ENCODE measurements around the gene PTCH2.
"Not testable (repeated sequence)": the region's sequence is repeated elsewhere in the genome, so short reads cannot be mapped to it uniquely, and the experiment has no call there.

The PTCH2 gene

DNA sequence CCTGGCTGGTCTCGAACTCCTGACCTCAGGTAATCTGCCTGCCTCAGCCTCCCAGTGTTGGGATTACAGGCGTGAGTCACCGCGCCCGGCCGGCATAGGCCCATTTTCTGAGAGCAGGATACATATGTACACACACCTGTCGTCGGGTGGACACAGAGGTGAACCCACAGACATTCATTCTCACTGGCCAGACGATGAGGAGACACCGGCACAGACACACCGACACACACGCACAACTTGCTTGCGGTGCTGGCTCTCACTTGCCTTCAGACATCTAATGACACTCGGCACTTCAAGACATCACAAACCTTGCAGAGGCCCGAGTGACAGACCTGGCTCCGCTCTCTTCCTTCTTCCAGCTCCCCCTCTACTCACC lies 579 bp downstream of the PTCH2 start:
- Histone ChIP-seq H3K27ac (ENCODE audit: low read length) (peak overlapping the region; percentile 58), H3K27me3 (ENCODE audit: control insufficient read depth in 1 of 2, insufficient read depth in 2 of 2, low read length in 2 of 2) (no peaks in the 10 kb centered on the region)

DNA sequence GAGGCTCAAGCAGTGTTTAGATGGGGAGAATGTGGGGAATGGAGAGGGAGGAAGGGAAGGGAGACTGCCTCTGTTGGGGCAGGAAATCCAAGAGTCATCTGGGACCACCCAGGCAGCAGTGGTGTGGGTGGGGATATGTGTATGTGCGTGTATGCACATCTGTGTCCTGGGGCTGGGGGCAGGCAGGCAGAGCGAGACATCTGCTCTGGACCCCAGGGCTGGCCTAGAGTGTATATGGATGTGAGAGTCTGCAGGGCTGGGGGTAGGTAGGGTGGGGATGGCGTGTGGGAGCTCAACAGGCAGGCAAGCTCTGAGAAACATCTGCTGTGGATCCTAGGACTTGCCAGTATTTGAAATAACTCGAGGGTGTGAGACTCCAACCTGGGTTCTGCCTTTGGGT lies 3.5 kb downstream of the PTCH2 start:
- Histone ChIP-seq H3K36me3 (ENCODE audit: control insufficient read depth in 2 of 2, insufficient read depth in 2 of 2, low read length in 2 of 2) (peaks cover 2 to 4% of the 10 kb centered on the region in 2 donors), H3K9ac (ENCODE audit: low read length in 2 of 2) (no peak overlapping the region), H3K9me3 (ENCODE audit: control insufficient read depth in 2 of 2, low read length in 2 of 2) (no peaks in the 10 kb centered on the region), H3K27ac (ENCODE audit: low read length) (no peak overlapping the region), H3K4me1 (ENCODE audit: control insufficient read depth, insufficient read depth, low read length) (peaks cover 21% of the 10 kb centered on the region), H3K27me3 (ENCODE audit: control insufficient read depth in 1 of 2, insufficient read depth in 2 of 2, low read length in 2 of 2) (no peaks in the 10 kb centered on the region), H3K4me3 (ENCODE audit: low read length in 2 of 2) (no peak overlapping the region)

More for the DNA sequence above, 579 bp downstream of the PTCH2 start:
- no peaks in the 10 kb centered on the region for H3K9me3 ChIP-seq (ENCODE audit: control insufficient read depth in 2 of 2, low read length in 2 of 2)
- peak overlapping the region; percentile 69 to 79 for H3K9ac ChIP-seq (ENCODE audit: low read length in 2 of 2)
- H3K4me1 ChIP-seq (ENCODE audit: control insufficient read depth, insufficient read depth, low read length), result peaks cover 14% of the 10 kb centered on the region
- peak overlapping the region; percentile 79 to 86 for H3K4me3 ChIP-seq (ENCODE audit: low read length in 2 of 2)
- H3K36me3 ChIP-seq (ENCODE audit: control insufficient read depth in 2 of 2, insufficient read depth in 2 of 2, low read length in 2 of 2), result no peaks in the 10 kb centered on the region

DNA sequence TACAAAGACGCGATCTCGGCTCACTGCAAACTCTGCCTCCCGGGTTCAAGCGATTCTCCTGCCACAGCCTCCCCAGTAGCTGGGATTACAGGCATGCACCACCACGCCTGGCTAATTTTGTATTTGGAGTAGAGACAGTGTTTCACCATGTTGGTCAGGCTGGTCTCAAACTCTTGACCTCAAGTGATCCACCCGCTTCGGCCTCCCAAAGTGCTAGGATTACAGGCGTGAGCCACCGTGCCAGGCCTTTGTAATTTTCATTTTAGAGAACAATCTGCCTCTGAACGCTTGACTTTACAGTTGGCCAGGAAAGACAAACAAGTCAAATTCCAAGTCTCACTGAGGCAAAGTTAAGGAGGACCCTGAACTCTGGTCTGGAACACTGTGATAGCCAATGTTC lies 4.8 kb downstream of the PTCH2 start:
- not testable (repeated sequence) for H3K36me3 ChIP-seq (ENCODE audit: control insufficient read depth in 2 of 2, insufficient read depth in 2 of 2, low read length in 2 of 2); H3K9me3 ChIP-seq (ENCODE audit: control insufficient read depth in 2 of 2, low read length in 2 of 2); H3K9ac ChIP-seq (ENCODE audit: low read length in 2 of 2); H3K27ac ChIP-seq (ENCODE audit: low read length); H3K4me3 ChIP-seq (ENCODE audit: low read length in 2 of 2); H3K27me3 ChIP-seq (ENCODE audit: control insufficient read depth in 1 of 2, insufficient read depth in 2 of 2, low read length in 2 of 2)
- peaks cover 19% of the 10 kb centered on the region for H3K4me1 ChIP-seq (ENCODE audit: control insufficient read depth, insufficient read depth, low read length)

DNA sequence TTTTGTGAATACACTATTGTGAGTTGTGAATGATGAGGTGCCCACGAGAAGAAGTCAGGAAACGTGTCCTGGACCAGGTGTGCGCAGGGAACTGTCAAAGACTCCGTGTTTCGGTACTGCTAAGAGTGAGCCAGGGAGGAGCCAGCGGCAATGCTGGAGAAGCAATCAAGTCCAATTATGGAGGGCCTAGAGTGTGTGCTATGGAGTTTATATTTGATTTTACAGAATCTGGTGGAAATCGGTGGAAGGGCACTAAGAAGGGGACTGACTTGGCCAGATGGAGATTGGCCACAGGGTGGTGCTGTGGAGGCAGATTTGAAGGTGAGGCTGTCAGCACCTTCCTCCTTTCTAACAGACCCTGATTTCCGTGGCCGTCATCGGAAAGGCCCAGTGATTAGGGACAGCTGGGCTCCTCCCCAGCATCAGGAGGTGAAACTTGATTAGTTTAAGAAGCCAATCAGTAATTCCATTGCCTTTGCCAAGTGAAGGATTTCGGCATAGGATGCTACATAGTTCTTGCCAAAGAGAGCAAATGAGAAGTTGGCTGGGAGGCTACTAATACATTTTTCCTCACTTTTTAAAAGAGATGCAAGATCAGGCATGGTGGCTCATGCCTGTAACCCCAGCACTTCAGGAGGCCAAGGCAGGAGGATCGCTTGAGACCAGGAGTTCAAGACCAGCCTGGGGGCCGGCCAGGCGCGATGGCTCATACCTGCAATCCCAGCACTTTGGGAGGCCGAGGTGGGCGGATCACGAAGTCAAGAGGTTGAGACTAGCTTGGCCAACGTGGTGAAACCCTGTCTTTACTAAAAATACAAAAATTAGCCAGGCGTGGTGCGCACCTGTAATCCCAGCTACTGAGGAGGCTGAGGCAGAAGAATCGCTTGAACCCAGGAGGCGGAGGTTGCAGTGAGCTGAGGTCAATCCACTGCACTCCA lies 7.0 kb downstream of the PTCH2 start:
- no peaks in the 10 kb centered on the region for H3K9me3 ChIP-seq (ENCODE audit: control insufficient read depth in 2 of 2, low read length in 2 of 2)
- H3K4me1 ChIP-seq (ENCODE audit: control insufficient read depth, insufficient read depth, low read length), result peaks cover 10% of the 10 kb centered on the region
- no peaks in the 10 kb centered on the region for H3K27me3 ChIP-seq (ENCODE audit: control insufficient read depth in 1 of 2, insufficient read depth in 2 of 2, low read length in 2 of 2)
- no peak overlapping the region for H3K9ac ChIP-seq (ENCODE audit: low read length in 2 of 2)
- H3K36me3 ChIP-seq (ENCODE audit: control insufficient read depth in 2 of 2, insufficient read depth in 2 of 2, low read length in 2 of 2), result peaks cover 3 to 9% of the 10 kb centered on the region in 2 donors
- H3K27ac ChIP-seq (ENCODE audit: low read length), result no peak overlapping the region
- H3K4me3 ChIP-seq (ENCODE audit: low read length in 2 of 2), result peak overlapping the region in 1 of 2 donors; percentile 47

DNA sequence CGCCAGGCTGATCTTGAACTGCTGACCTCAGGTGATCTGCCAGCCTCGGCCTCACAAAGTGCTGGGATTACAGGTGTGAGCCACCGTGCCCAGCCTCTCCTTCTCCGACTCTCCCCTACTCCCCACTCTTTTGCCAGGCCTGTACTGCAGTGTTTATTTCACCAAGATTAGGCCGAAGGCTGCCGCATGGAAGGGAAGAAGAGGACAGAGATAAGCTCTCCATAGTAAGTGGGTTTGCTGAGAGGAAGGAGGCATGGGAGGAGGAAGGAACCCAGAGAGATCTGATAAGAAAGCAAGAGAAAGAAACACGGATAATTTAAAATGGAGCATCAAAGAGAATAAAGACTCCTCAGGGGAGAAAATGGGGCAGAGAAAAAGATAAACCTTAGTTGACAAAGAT lies 8.7 kb downstream of the PTCH2 start:
- H3K9me3 ChIP-seq (ENCODE audit: control insufficient read depth in 2 of 2, low read length in 2 of 2), result no peaks in the 10 kb centered on the region
- no peak overlapping the region for H3K27ac ChIP-seq (ENCODE audit: low read length)
- H3K4me1 ChIP-seq (ENCODE audit: control insufficient read depth, insufficient read depth, low read length), result peaks cover 10% of the 10 kb centered on the region

DNA sequence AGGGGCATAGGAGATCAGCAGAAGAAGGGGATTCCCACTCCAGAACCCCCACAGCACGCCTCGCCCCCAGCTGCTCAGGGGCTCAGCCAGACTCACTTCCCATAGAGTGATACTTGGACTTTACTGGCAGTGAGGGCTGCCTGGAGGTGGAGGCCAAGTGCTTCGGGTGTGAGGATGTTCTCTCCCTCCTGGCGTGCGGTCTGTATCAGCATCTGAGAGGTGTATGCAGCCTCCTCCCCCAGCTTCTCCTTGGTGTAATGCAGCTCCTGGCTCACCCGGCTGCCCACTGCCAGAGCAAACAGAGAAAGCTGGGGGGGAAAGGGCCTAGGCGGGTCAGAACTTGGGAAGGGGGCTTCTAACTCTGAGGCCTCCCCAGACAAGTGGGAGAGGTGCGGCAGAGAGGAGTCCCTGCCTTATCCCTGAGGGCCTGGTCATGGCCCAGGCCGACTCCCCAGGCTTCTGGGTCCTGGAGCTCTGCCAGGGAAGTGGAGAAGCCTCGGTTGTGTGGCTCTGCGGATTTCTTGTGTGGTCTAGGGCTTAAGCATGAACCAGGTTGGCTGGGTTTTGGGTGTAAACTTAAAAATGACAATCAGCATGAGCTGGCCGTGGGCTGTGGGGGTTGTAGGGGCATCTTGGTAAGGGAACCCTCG lies 10.9 kb downstream of the PTCH2 start:
- Histone ChIP-seq H3K4me1 (ENCODE audit: control insufficient read depth, insufficient read depth, low read length) (peaks cover 10% of the 10 kb centered on the region), H3K9me3 (ENCODE audit: control insufficient read depth in 2 of 2, low read length in 2 of 2) (no peaks in the 10 kb centered on the region), H3K27me3 (ENCODE audit: control insufficient read depth in 1 of 2, insufficient read depth in 2 of 2, low read length in 2 of 2) (no peaks in the 10 kb centered on the region), H3K36me3 (ENCODE audit: control insufficient read depth in 2 of 2, insufficient read depth in 2 of 2, low read length in 2 of 2) (peaks cover 9 to 16% of the 10 kb centered on the region in 2 donors), H3K27ac (ENCODE audit: low read length) (no peak overlapping the region), H3K9ac (ENCODE audit: low read length in 2 of 2) (no peak overlapping the region), H3K4me3 (ENCODE audit: low read length in 2 of 2) (no peak overlapping the region)

More for the DNA sequence above, 8.7 kb downstream of the PTCH2 start:
- no peaks in the 10 kb centered on the region for H3K27me3 ChIP-seq (ENCODE audit: control insufficient read depth in 1 of 2, insufficient read depth in 2 of 2, low read length in 2 of 2)
- no peak overlapping the region for H3K9ac ChIP-seq (ENCODE audit: low read length in 2 of 2)
- peaks cover 5 to 9% of the 10 kb centered on the region in 2 donors for H3K36me3 ChIP-seq (ENCODE audit: control insufficient read depth in 2 of 2, insufficient read depth in 2 of 2, low read length in 2 of 2)
- H3K4me3 ChIP-seq (ENCODE audit: low read length in 2 of 2), result no peak overlapping the region

DNA sequence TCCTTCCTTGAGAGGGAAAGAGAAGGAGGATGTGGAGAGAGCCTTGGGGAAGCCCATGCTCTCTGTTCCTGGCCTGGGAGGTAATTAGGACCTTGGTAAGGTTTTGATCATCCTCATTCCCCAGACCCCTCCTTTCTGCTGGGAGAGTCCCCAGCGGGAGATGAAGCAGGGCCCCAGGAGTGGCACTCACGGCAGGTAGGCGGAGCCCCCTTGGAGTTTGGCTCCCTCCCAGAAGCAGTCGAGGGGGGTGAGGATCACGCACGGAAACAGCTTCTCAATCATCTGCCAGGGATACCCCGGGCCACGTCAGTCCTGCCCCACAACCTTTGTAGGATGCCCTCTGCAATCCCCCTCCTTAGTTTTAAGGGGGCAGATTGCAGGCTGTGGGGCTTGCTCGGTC lies 11.5 kb downstream of the PTCH2 start:
- Histone ChIP-seq H3K9me3 (ENCODE audit: control insufficient read depth in 2 of 2, low read length in 2 of 2) (no peaks in the 10 kb centered on the region), H3K9ac (ENCODE audit: low read length in 2 of 2) (no peak overlapping the region), H3K36me3 (ENCODE audit: control insufficient read depth in 2 of 2, insufficient read depth in 2 of 2, low read length in 2 of 2) (peaks cover 11 to 16% of the 10 kb centered on the region in 2 donors), H3K27ac (ENCODE audit: low read length) (no peak overlapping the region), H3K4me3 (ENCODE audit: low read length in 2 of 2) (no peak overlapping the region), H3K27me3 (ENCODE audit: control insufficient read depth in 1 of 2, insufficient read depth in 2 of 2, low read length in 2 of 2) (no peaks in the 10 kb centered on the region), H3K4me1 (ENCODE audit: control insufficient read depth, insufficient read depth, low read length) (peaks cover 10% of the 10 kb centered on the region)

DNA sequence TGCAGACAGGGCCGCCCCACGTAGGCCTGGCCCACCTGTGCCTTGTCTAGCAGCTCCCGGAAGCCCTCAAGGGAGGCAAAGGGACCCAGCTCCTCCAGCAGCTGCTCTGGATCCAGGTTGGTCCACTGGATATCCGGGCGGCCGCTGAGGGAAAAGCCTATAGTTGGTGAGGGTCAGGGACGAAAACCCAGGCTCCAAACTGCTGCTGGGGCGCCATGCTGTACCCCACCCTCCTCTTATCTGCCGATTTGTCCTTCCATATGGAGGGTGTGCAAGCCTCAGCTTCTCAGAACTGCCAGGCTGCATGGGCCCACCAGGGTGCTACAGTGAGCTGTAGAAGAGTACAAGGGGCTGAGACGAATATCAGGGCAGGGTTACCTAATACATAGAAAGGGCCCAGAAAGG lies 12.2 kb downstream of the PTCH2 start:
- Histone ChIP-seq H3K9me3 (ENCODE audit: control insufficient read depth in 2 of 2, low read length in 2 of 2) (no peaks in the 10 kb centered on the region), H3K4me1 (ENCODE audit: control insufficient read depth, insufficient read depth, low read length) (peaks cover 6% of the 10 kb centered on the region), H3K4me3 (ENCODE audit: low read length in 2 of 2) (no peak overlapping the region), H3K36me3 (ENCODE audit: control insufficient read depth in 2 of 2, insufficient read depth in 2 of 2, low read length in 2 of 2) (peaks cover 14 to 16% of the 10 kb centered on the region in 2 donors), H3K27ac (ENCODE audit: low read length) (no peak overlapping the region), H3K27me3 (ENCODE audit: control insufficient read depth in 1 of 2, insufficient read depth in 2 of 2, low read length in 2 of 2) (no peaks in the 10 kb centered on the region), H3K9ac (ENCODE audit: low read length in 2 of 2) (no peak overlapping the region)

DNA sequence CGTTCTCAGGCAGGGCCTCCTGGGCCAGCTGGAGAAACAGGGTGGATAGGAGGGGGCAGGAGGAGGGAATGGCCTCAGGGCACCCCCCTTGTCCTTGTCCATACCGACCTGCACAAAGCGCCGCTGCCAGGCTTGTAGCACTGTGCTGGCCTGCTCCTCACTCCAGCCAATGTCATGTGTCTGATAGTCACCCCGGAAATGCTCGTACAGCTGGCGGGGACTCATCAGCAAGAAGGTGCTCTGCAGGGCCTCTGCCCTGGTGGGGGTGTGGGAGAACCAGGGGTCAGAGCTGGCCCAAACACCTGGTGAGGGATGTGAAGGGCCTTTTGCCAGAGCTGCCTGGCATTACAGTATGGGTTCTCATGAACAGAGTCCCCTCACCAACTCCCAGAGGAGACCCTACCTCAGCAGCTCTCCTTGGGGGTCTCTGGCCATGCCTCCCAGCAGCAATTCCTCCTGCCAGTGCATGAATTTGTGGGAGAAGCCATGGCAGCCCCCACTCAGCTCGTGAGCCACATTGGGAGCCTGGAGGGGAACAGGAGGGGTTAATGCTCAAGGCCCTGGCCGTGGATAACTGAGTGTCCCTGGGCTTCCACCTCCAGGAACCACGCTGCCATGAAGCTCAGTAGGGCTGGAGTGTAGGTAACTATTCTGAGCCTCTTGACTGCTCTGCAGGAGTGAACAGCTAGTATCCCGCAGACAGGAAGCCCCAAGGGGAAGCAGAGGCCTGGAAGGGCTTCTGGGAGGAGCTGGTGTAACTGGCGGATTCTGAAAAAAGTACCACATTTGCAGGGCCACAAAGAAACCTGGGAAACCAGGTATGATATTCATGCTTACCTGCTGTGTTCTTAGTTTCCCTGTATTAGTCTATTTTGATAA lies 13.3 kb downstream of the PTCH2 start:
- H3K36me3 ChIP-seq (ENCODE audit: control insufficient read depth in 2 of 2, insufficient read depth in 2 of 2, low read length in 2 of 2), result peaks cover 14% of the 10 kb centered on the region in 2 donors
- no peaks in the 10 kb centered on the region for H3K9me3 ChIP-seq (ENCODE audit: control insufficient read depth in 2 of 2, low read length in 2 of 2)
- H3K4me1 ChIP-seq (ENCODE audit: control insufficient read depth, insufficient read depth, low read length), result peaks cover 3% of the 10 kb centered on the region
- no peak overlapping the region for H3K27ac ChIP-seq (ENCODE audit: low read length)
- no peaks in the 10 kb centered on the region for H3K27me3 ChIP-seq (ENCODE audit: control insufficient read depth in 1 of 2, insufficient read depth in 2 of 2, low read length in 2 of 2)
- H3K4me3 ChIP-seq (ENCODE audit: low read length in 2 of 2), result no peak overlapping the region
- no peak overlapping the region for H3K9ac ChIP-seq (ENCODE audit: low read length in 2 of 2)

DNA sequence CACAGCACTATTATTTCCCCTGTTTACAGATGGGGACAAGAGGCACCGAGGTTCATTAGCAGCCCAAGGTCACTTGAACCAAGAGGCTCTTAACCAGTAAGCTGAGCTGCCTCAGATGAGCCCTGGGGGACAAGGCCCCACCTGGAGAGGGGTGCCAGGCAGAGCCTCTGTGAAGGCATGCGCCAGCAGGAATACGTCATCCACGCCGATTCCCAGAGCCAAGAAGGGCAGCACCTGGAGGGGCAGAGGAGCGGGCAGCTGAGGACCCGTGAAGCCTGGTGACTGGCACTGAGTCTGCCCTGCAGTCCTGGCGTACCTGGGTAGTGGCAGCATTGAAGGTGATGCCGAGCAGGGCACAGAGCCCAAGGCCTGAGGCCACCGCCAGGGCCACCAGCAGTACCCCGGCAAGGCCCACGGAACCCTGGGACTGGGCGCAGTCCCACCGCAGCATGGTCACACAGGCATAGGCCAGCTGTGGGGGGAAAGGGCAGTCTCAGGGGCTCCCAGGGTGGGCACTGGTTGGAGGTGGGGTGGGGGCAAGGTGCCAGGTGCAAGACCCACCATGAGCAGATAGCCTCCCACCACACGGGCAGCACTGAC lies 14.1 kb downstream of the PTCH2 start:
- Histone ChIP-seq H3K4me1 (ENCODE audit: control insufficient read depth, insufficient read depth, low read length) (peaks cover 3% of the 10 kb centered on the region), H3K4me3 (ENCODE audit: low read length in 2 of 2) (no peak overlapping the region), H3K27ac (ENCODE audit: low read length) (no peak overlapping the region), H3K9ac (ENCODE audit: low read length in 2 of 2) (no peak overlapping the region), H3K36me3 (ENCODE audit: control insufficient read depth in 2 of 2, insufficient read depth in 2 of 2, low read length in 2 of 2) (peaks cover 11% of the 10 kb centered on the region in 2 donors), H3K27me3 (ENCODE audit: control insufficient read depth in 1 of 2, insufficient read depth in 2 of 2, low read length in 2 of 2) (no peaks in the 10 kb centered on the region), H3K9me3 (ENCODE audit: control insufficient read depth in 2 of 2, low read length in 2 of 2) (no peaks in the 10 kb centered on the region)
